HEK293T (cell line): ENCODE results near the gene APOBEC3C.
"Not testable (repeated sequence)": the region's sequence is repeated elsewhere in the genome, so short reads cannot be mapped to it uniquely, and the experiment has no call there.

ENCODE experiments used
- ARNT ChIP-seq: fragments of 450-650 bp; IDR thresholded peaks from 2 replicates; pipeline ENCODE4 v1.6.1; 2017; ENCODE audit warnings: mild to moderate bottlenecking
- BHLHE40 ChIP-seq: fragments of 450-650 bp; IDR thresholded peaks from 2 replicates; pipeline ENCODE4 v1.6.1; 2016; ENCODE audit warnings: mild to moderate bottlenecking, moderate library complexity, borderline replicate concordance
- CTBP1 ChIP-seq: fragments of 450-650 bp; IDR thresholded peaks from 2 replicates; pipeline ENCODE4 v1.6.1; 2016; ENCODE audit warnings: borderline replicate concordance
- ELF4 ChIP-seq: fragments of 450-650 bp; IDR thresholded peaks from 2 replicates; pipeline ENCODE4 v1.6.1; 2017; ENCODE audit warnings: antibody characterized with exemption
- FOXA1 ChIP-seq: fragments of 450-650 bp; IDR thresholded peaks from 2 replicates; pipeline ENCODE4 v1.6.1; 2016; ENCODE audit warnings: mild to moderate bottlenecking
- FOXK2 ChIP-seq: fragments of 450-650 bp; IDR thresholded peaks from 2 replicates; pipeline ENCODE4 v1.6.1; 2016; ENCODE audit warnings: mild to moderate bottlenecking
- FOXM1 ChIP-seq: fragments of 450-650 bp; IDR thresholded peaks from 2 replicates; pipeline ENCODE4 v1.6.1; 2017; ENCODE audit warnings: mild to moderate bottlenecking, borderline replicate concordance
- L3MBTL2 ChIP-seq: fragments of 450-650 bp; conservative IDR thresholded peaks from 2 replicates; pipeline ENCODE4 v1.6.1; 2016; ENCODE audit warnings: mild to moderate bottlenecking
- NFRKB ChIP-seq: fragments of 450-650 bp; IDR thresholded peaks from 2 replicates; pipeline ENCODE4 v1.6.1; 2016; ENCODE audit warnings: mild to moderate bottlenecking, moderate library complexity
- SP1 ChIP-seq: fragments of 450-650 bp; IDR thresholded peaks from 2 replicates; pipeline ENCODE4 v1.6.1; 2017
- SUZ12 ChIP-seq: fragments of 450-650 bp; IDR thresholded peaks from 2 replicates; pipeline ENCODE4 v1.6.1; 2016; ENCODE audit warnings: mild to moderate bottlenecking
- ZNF384 ChIP-seq: fragments of 450-650 bp; IDR thresholded peaks from 2 replicates; pipeline ENCODE4 v1.6.1; 2016

DNA sequence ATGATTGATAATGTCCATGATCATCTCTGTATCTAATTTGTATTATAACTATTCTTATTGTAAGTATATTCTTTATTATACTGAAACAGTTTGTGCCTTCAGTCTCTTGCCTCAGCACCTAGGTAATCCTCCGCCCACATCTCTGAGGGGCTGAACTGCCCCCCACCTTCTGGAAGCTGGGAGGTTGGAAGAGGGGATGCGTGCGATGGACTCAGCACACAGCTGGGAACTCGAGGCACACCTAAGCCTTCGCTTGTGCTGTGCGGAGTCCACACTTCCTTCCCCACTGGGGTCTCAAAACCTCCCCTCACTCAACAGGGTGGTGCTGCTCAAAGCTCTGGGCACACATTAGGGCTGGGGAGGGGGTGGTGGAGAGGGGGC, 506 bp upstream of the APOBEC3C start:
- not testable (repeated sequence) for TF ChIP-seq SUZ12, FOXA1, BHLHE40, SP1, CTBP1, ARNT, FOXM1, ELF4, NFRKB, L3MBTL2, FOXK2, ZNF384
